GM21737 (cell line): ENCODE measurements around the gene DLG2.

ENCODE experiments used
- ATAC-seq: cut with Tn5 transposase; IDR thresholded peaks from one replicate; pipeline ENCODE4 v1.9.1; 2021; ENCODE audit warnings: mild to moderate bottlenecking, moderate library complexity; ENCODE audit not compliant: unreplicated experiment

DLG2 gene

DNA sequence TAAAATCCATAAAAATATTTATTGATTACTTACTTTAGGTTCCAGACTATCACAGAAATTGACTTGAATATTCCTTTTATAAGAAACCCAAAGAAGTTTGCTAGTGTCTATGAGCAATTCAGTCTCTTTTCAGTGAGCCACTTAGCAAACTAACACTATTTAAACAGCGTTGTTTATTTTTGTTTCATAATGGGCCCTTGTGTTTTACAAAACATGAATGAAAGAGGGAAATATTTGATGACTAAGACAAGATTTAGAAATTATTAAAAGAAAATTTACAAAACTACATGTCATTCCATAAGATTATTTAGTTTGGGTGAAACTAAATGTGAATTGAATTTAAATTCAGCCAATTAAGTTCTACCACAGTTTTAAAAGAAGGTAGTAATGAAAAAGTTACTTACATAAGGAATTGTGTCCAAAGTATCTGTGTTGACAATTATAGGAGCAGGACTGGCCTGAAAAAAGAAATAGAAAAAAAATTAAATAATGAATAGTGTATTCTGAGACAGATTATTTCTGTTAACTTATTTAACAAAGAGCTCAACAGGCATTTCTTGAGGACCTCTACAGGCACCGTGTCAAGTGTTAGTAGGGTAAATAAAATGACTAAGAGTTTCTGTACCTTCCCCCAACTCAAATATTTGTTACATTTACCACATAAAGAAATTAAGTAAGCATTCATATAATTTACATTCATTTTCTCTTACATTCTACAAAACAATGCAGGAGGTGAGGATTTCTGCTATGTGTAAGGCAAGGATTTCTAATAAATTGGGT, 1376.1 kb downstream of the DLG2 start:
- ATAC-seq = no peak

DNA sequence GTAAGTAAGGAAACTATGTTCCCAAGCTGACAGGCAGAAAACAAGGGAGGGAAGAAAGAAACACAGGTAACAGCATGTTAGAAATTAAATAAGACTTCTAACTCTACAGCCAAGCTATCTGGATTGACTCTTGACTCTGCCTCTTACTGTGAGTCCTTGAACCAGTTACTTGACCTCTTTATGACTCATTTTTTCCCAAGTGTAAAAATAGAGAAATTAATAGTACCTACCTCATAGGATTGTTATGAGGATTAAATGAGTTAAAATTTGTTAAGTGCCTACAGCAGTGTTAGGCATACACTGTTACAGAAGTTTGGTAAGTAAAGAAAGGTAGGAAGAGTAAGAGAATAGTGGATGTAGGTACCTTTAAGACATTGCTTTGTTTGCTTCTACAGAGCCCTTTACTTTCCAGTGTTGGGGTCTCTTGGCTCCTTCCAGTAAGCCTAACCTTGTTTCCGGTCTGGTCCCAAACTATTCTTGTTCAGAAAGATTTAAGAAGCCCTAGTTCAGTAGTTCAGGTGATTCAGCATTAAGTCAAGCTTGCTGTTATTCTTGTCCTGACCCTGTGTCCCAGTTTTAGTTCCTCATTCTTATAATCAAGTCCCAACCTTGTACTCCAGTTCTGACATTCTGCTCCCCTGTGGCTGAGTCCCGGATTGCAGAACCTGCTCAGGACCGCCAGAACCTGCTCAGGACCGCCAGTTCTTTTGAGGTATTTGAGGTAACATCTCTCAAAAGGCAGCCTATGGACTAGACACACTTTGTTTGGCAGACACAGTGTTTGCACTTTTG, 1377.6 kb downstream of the DLG2 start:
- no peak for ATAC-seq

DNA sequence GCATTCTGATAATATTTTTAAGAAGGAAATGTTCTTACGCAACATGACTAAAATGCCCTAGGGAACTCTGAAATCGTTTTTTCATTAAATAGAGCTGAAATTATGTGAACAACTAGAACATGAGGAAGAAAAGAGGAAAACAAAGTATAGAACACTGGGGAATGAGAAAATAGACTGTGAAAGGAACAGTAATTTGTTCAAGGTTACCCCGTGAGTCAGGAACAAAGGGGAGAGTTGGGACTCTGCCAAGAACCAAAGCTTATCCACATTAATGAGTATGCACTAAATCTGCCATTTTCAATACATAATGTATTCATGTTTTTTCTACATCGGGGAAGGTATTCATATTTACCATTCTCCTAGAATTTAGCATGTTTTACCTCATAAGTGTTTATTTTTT, 1379.2 kb downstream of the DLG2 start:
- no peak for ATAC-seq

DNA sequence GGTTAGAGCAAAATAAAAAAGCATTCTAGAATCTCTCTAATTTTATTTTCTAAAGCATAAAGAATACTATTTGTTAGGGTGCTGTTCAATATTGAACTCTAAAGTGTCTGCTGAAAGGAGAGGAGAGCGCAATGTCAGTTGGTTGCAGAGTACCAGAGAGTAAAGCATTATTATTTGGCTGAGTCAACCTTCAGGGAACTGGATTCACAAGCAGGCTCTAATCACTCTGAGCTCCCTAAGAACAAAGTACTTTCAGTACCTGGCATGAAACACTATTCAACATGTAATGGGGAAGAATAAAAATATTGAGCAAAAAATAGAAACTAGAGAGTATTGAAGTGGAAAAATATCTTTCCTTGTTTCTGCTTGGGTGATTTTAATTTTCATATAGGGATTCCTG, 1380.0 kb downstream of the DLG2 start:
- no peak for ATAC-seq

DNA sequence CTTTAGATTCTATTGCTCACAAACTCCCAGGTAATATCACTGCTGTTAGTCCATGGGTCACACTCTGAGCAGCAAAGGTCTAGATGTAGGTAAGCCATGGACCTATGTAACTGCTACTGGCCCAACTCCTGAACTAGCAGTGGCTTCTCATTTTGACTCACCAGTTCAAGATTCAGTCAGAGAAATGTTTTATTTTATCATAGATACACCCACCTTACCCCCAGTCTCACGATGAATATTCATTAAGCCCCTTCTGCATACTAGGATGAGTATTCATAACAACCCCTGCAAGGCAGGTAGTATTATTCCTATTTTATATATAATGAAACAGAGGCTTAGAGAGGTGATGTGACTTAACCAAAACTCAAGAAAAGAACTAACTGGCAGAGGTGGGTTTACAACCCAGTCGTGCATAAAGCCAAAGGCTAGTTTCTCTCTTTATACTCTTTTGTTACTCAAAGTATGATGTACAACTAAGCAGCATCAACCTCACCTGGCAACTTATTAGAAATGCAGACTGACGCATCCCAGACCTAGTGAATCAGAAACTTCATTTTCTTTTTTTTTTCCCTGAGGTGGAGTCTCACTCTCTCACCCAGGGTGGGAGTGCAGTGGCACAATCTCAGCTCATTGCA, 1383.4 kb downstream of the DLG2 start:
- no peak for ATAC-seq

DNA sequence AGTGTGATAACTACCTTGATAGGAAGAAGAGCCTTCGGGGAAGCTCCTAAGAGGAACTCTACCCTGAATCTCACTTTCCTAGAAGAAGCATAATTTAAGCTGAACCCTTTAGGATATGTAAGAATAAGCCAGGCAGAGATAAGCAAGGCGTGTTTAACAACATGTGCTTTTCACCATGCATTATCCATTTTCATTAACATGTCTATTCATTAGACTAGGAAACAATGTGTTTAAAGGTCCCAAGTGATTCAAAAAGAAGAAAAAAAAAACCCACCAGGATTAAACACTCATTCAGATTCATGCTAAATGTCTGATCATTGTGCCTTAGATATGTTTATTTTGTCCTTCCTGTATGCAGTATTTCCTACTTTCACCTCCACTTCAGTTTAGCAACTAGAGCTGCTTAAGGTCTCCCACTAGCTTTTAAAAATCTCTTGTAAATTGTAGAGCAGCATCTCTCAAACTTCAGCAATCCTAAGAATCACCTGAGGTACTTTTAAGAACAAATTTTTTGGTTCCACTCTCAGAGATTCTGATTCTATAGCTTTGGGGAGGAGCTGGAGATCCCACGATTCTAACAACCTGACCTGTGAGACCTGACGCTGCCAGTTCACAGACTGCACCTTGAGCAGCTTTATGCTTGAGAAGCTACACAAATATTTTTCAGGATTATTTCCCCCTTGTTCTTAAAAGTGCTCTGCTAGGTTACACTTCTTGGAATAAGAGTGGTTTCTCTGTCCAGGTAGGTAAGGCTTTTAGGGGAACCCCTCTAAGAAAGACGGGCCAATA, 1385.6 kb downstream of the DLG2 start:
- ATAC-seq = no peak

DNA sequence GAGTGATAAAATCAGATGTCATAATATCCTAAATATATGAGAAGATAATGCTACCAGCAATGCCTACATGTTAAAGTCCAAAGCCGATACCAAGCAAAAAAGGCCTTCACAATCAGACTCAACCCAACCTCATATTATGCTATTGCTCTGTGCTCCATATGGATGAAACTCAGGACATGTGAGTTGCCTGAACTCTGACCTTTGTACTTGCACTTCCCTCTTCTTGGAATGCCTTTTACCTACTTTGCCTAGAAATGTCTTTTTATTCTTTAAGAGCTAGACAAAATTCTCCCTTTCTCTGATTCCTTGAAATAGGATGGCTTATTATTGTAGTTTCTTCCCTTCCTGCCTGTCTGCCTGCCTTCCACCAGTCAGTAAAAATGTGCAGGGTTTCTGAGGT, 1386.3 kb downstream of the DLG2 start:
- ATAC-seq = no peak

DNA sequence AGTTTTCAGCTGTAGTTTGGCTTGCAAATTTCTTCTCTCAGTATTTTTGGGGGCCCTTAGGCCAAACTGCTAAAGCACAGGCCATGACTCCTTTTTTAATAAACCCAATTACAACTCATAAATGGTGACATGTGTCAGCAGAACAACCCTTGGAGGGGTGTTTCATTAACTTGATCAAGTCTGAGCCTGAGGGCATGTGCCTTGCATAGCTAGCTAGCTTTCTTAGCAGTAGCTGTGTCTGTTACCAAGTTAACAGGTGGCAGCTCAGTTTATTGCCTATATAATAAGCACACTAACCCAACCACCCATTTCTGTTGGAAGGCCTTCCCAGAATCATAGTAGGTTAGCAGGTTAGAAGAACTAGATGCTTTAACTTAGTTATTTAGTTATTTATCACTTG, 1390.7 kb downstream of the DLG2 start:
- no peak for ATAC-seq

DNA sequence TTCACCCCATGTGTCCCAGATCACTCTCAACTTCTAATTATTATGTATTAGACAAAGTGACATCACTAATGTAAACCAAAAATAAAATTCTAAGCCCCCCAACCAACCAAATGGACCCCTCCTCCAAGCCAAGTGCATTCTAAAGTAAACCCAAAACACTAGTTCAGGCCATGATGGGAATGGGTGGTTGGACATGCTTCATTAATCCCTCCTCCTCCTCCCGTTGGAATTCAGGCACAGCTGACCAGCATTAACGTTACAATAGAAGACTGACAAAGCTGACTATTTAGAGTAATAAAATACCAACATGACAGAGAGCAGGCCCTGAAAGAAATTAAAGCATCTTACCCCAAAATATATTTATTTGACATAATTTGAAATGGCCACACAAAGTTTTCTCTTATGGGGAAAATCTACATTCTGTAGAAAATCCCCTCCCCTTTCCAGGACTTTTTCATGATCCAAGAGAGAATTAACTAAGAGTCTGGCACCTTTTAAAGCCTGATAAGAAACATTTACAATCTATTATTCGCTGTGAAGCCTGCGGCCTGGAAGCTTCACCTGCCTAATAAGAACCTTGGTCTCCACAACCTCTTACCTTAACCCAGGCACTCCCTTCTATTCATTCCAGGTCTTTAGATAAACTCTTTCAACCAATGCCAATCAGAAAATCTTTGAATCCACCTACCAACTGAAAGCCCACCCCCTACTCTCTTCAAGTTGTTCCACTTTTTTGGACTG, 1392.5 kb downstream of the DLG2 start:
- no peak for ATAC-seq

DNA sequence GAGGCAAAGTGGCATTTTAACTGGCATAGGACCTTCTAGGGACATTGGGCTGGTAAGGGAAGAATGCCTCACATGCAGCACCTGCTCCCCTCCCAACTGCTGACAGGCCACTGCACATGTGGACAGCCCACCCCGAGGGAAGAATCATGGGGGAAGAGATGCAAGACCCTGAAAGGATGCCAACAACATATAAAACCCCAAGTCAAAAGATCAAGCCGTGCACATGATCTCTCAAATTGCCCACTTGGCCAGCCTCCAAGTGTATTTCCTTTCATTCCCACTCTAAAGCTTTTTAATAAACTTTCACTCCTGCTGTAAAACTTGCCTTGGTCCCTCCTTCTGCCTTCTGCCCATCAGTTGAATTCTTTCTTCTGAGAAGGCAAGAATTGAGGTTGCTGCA, 1393.1 kb downstream of the DLG2 start:
- no peak for ATAC-seq

DNA sequence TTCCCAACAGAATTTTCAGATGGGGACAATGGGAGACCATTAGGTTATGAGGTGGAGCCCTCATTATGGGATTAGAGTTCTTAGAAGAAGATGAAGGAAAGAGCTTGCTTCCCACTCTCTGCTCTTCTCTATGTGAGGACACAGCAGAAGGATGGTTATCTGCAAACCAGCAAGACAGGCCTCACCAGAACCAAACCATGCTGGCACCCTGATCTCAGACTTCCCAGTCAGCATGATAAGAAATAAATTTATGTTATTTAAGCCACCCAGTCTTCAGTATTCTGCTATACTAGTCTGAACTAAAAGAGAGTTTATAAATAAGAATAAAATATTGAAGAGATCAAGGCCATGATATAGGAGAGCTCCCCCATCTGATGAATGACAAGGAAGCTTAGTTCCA, 1394.6 kb downstream of the DLG2 start:
- ATAC-seq = no peak

DNA sequence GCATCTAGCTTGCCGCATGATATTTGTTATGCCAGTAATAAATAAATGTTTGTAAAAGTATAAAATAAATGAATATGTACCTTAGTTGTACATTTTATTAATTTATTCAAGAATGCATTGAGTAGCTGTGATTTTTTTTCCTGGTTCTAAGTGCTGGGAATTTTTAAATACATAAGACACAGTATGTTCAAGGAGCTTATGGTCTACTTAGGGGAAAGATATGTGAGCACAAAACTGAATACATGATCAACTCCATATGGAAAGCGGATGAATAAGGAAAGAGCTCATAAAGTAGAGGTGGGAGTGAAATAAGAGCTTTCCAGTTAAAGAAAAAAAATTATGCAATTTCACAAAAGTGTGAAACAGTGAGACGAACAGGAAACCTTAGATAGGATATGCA, 1396.7 kb downstream of the DLG2 start:
- no peak for ATAC-seq

DNA sequence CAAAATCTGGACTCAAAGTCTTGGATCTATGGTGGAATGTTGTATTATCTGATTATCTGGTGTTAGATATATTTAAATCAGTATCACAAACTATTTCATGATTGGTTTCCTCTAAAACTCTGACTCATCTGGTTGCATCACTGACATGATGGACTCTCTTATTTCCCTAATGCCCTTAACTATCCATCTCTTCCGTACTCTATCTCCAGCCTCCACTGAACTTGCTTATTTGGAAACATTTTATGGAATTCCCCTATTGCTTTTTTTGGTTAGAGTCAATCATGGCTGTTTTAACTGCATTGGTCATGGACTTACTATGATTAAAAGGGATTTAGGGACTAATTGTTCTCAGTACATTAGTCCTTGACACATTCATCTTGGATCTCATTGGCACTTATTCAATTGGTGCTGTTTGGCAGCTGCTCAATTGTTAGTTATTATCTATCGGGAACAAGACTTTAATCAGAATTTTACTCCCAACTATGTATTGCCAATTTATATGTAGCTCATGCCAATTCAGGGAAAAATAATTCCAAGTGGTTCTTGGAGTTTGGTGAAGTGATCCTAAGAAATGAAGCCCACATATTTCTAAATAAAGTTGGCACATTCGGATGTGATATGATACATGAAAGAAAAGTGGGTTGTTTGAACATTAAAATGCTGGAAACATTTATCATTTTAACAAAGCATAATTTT, 1399.0 kb downstream of the DLG2 start:
- ATAC-seq = no peak

DNA sequence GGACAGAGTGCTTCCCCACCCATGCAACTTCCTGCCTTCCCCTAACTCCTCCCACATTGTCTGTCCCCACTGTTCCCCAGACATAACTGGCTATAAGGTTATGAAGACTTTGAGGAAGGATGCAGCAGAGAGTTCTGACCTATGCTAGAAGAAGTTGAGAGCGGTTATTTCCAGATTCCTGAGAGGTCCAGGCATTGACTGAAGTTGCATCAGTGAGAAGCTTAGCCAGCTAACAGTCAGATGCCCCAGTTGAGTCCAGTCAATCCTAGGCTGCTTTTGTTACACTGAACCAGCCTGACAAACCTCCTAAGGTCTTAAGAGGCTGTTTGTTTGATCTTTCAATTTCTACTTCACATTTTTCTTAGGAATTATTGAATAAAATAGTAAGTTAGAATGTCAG, 1403.1 kb downstream of the DLG2 start:
- ATAC-seq = no peak

DNA sequence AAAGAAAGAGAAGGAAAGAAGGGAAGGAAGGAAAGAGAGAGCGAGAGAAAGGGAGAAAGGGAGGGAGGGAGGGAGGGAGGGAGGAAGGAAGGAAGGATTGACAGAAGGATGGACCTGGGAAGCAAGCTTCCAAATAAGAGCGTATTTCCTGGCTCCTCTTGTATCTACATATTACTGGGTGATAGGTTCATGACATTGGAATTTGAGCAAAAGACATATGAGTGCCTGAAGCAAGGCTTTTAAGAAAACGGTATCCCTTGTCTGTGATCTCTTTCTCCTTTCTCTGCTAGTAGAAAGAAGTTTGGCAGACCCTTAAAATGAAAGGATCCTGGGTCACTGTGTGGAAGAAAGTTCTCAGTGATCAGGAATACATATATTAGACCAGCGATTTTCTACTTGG, 1408.8 kb downstream of the DLG2 start:
- no peak for ATAC-seq

DNA sequence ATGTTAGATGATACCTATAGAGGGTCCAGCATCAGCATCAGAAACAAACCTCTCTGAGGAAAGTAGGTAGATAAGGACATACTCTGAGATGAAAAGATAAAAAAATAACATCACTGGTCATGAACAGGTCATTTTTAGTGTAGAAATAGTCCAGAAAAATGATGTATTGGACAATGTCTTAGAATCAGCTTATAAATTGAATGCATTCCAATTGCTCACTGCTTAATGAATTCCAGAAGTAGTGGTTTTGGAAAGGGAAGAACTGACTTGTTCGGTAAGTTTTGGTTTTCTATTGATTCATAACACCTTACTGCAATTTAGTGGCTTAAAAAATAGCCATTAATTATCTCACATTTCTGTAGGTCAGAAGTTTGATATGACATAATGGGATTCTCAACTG, 1411.5 kb downstream of the DLG2 start:
- no peak for ATAC-seq

DNA sequence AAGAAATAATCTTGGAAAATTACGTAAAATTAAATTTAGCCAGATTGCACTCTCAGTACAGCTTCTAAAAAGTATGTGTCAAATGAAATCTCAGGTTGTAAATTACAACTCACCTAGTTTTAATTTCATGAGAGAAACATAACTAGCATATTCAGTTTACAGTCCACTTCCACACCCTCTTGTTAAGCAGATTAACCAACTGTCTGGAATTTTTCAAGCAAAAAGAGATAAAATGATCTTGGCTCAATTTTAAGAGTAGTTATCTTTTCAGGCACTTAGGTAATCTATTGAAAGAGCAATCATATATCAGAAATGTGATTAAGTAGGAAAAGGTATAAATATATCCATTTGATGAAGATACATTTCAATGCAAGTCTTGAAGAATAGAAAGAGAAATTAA, 1412.6 kb downstream of the DLG2 start:
- ATAC-seq = no peak

DNA sequence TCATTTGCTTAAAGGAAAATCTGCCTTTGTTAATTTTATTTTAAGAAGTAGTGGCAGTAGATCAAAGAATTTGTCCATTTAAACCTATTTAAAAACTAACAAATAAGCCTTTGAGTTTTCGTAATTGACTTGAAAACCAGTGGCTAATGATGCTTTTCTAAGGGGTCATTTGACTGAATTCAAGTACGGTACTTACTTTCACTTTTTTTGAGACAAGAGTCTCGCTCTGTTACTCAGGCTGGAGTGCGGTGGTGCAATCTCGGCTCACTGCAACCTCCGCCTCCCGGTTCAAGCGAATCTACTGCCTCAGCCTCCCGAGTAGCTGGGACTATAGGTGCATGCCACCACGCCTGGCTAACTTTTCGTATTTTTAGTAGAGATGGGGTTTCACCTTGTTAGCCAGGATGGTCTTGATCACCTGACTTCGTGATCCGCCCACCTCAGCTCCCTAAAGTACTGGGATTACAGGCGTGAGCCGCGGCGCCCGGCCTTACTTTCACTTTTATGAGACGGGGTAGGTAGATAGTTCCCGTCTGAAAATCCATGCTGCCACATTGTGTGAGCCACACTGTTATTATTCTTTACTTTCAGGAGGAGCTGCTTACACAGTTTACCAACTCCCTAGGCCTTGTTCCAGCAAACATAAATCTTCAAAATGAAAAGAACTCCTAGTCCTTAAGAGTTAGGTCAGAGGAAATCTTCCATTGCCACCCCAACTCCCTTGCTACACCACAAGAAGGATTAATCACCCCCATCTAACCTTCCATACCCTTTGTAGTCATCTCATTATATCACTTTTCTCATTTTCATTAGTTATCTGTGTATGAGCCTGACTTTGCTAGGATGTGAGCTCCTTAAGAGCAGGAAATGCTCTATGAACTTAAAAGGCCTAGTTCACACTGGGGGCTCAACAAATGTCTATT, 1414.4 kb downstream of the DLG2 start:
- no peak for ATAC-seq

DNA sequence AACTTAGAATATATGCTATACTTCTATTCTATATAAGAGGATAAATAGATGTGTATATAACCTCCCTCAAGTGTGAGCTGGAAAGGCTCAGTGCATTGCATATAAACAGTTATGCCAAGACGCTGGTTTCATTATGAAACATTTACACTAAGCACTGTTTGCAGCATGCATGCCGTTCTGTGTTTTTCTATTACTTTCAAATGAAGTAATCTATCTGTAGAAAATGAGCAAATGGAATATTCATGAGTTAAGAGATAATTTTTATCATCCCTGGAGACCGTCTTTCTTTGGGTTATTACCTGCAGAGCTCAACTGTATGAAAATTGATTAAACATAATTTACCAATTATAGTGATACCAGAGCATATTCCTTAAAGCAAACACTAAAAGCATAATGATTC, 1415.2 kb downstream of the DLG2 start:
- no peak for ATAC-seq
